ENCODE results near the gene EML6. TPM values are rescaled to one million over a fixed set of nuclear protein-coding genes. Genes with fewer than 3 reads are reported as not detected.
"Not testable (repeated sequence)": the region's sequence is repeated elsewhere in the genome, so short reads cannot be mapped to it uniquely, and the experiment has no call there.

The EML6 gene
- total RNA-seq, 1 experiment from 2014 or later, result 15.7 TPM

DNA sequence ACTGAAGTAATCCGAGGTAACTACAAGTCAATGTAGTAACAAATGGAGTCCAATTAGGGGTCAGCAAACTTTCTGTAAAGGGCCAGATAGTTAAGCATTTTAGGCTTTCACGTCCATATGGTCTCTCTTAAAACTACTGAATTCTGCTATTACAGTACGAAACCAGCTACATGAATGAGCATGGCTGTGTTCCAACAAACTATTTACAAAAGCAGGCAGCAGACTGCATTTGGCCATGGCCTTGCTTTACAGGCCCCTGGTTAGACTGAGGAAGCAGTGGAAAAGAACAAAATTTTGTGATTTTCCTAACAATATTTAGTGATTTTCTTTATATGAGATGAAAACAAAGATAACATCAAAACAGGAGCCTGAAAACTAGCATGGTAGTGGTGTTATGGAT is 262.8 kb downstream of the EML6 start:
- H3F3A ChIP-seq (ENCODE audit: low read length, unreplicated experiment), result peaks cover 16% of the 10 kb centered on the region
- TSS peak; percentile 7 for BruUV-seq (replicated peaks)
- ChIA-PET POLR2A (ENCODE audit: unreplicated experiment) (no interaction called here), CTCF (no interaction called here)
- H3K9me3 ChIP-seq (ENCODE audit: low read length), result no peaks in the 10 kb centered on the region
- H3K27me3 ChIP-seq (ENCODE audit: low read length), result no peaks in the 10 kb centered on the region
- no peak overlapping the region for H3K4me3 ChIP-seq (ENCODE audit: low read length)
- 0 out of 2 replicates have a peak, but pooled peaks cover 19% of the 10 kb centered on the region for H4K20me1 ChIP-seq (ENCODE audit: low read length)
- DNase-seq, result no peak
- TF ChIP-seq EZH2 (IDR thresholded peaks at IDR 0.05; ENCODE audit: low read length, unreplicated experiment), result no peak
- no peaks in the 10 kb centered on the region for H3K9me2 ChIP-seq (replicated peaks; ENCODE audit: low read length)
- no peak overlapping the region for H3K4me2 ChIP-seq (ENCODE audit: low read length)
- intact Hi-C loops (cut with micrococcal nuclease), result no loop called here
- H3K79me2 ChIP-seq (ENCODE audit: low read length), result peaks cover 78% of the 10 kb centered on the region
- no peak overlapping the region for H2AFZ ChIP-seq (ENCODE audit: low read length)
- H3K36me3 ChIP-seq (ENCODE audit: low read depth, low read length), result peaks cover 26% of the 10 kb centered on the region
- H3K9ac ChIP-seq (ENCODE audit: low read length), result no peak overlapping the region
- no peak for ATAC-seq
- no peak overlapping the region for H3K27ac ChIP-seq (ENCODE audit: low read length)
- peaks cover 44% of the 10 kb centered on the region for H3K4me1 ChIP-seq (ENCODE audit: insufficient read depth, low read length)

DNA sequence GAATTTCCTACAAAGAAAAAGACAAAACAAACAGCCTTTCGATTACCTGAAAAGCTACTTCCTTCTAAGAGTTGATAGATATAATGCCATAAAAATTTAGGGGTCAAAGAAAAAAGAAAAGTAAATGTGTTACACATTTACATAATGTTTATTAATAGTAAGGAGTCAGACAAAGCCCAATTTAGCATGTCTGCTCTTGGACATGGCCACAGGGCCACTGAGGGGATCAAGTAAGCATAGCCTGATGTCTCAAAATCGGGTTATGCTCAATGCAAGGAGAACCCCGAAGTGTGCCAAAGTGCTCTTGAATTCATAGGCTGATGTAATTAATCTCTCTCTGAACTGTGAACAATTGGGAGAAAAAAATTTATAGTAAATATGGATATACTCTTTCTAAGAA is 265.1 kb downstream of the EML6 start:
- H3K79me2 ChIP-seq (ENCODE audit: low read length), result peaks cover 86% of the 10 kb centered on the region
- no peak overlapping the region for H3K4me2 ChIP-seq (ENCODE audit: low read length)
- no peak for DNase-seq
- no peaks in the 10 kb centered on the region for H3K9me2 ChIP-seq (replicated peaks; ENCODE audit: low read length)
- peaks cover 16% of the 10 kb centered on the region for H3F3A ChIP-seq (ENCODE audit: low read length, unreplicated experiment)
- peaks cover 28% of the 10 kb centered on the region for H3K36me3 ChIP-seq (ENCODE audit: low read depth, low read length)
- intact Hi-C loops (cut with micrococcal nuclease), result no loop called here
- ChIA-PET CTCF (no interaction called here), POLR2A (ENCODE audit: unreplicated experiment) (no interaction called here)
- no TSS peak for BruUV-seq (replicated peaks)
- no peaks in the 10 kb centered on the region for H3K27me3 ChIP-seq (ENCODE audit: low read length)
- H3K4me1 ChIP-seq (ENCODE audit: insufficient read depth, low read length), result peaks cover 30% of the 10 kb centered on the region
- peaks cover 37% of the 10 kb centered on the region for H4K20me1 ChIP-seq (ENCODE audit: low read length)
- no peak overlapping the region for H3K27ac ChIP-seq (ENCODE audit: low read length)
- TF ChIP-seq EZH2 (IDR thresholded peaks at IDR 0.05; ENCODE audit: low read length, unreplicated experiment), result no peak
- no peak for TF ChIP-seq EZH2phosphoT487 (IDR thresholded peaks at IDR 0.05; ENCODE audit: borderline replicate concordance, low read length)
- TF ChIP-seq, protein P1, sequence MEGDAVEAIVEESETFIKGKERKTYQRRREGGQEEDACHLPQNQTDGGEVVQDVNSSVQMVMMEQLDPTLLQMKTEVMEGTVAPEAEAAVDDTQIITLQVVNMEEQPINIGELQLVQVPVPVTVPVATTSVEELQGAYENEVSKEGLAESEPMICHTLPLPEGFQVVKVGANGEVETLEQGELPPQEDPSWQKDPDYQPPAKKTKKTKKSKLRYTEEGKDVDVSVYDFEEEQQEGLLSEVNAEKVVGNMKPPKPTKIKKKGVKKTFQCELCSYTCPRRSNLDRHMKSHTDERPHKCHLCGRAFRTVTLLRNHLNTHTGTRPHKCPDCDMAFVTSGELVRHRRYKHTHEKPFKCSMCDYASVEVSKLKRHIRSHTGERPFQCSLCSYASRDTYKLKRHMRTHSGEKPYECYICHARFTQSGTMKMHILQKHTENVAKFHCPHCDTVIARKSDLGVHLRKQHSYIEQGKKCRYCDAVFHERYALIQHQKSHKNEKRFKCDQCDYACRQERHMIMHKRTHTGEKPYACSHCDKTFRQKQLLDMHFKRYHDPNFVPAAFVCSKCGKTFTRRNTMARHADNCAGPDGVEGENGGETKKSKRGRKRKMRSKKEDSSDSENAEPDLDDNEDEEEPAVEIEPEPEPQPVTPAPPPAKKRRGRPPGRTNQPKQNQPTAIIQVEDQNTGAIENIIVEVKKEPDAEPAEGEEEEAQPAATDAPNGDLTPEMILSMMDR (conservative IDR thresholded peaks at IDR 0.05; ENCODE audit: low read depth, low read length), result no peak
- H2AFZ ChIP-seq (ENCODE audit: low read length), result no peak overlapping the region
- no peak for ATAC-seq
- no peaks in the 10 kb centered on the region for H3K9me3 ChIP-seq (ENCODE audit: low read length)
- no peak overlapping the region for H3K4me3 ChIP-seq (ENCODE audit: low read length)
- H3K9ac ChIP-seq (ENCODE audit: low read length), result no peak overlapping the region

DNA sequence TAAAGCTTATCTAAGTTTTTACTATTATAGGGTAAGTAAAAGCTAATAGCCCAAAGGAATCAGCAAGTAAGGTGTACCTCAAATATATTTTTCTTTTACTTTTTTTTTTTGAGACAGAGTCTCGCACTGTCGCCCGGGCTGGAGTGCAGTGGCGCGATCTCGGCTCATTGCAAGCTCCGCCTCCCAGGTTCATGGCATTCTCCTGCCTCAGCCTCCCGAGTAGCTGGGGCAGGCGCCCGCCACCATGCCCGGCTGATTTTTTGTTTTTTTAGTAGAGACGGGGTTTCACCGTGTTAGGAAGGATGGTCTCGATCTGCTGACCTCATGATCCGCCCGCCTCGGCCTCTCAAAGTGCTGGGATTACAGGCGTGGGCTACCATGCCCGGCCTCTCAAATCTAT is 267.2 kb downstream of the EML6 start:
- POLR2A ChIA-PET (ENCODE audit: unreplicated experiment); H3K4me2 ChIP-seq (ENCODE audit: low read length); H2AFZ ChIP-seq (ENCODE audit: low read length); H3K9ac ChIP-seq (ENCODE audit: low read length); BruUV-seq (replicated peaks); H3K9me3 ChIP-seq (ENCODE audit: low read length); H3K4me3 ChIP-seq (ENCODE audit: low read length); H3K4me1 ChIP-seq (ENCODE audit: insufficient read depth, low read length); H3K9me2 ChIP-seq (replicated peaks; ENCODE audit: low read length); ATAC-seq; H3K27ac ChIP-seq (ENCODE audit: low read length); H3K27me3 ChIP-seq (ENCODE audit: low read length); H3F3A ChIP-seq (ENCODE audit: low read length, unreplicated experiment); intact Hi-C loops (cut with micrococcal nuclease); DNase-seq: not testable (repeated sequence)
- peaks cover 100% of the 10 kb centered on the region for H3K79me2 ChIP-seq (ENCODE audit: low read length)
- CTCF ChIA-PET, result interaction anchor here (0.6 kb wide), 1 partner anchor 173 kb away, joined by 3 read pairs; no protein-coding TSS in a partner anchor
- peaks cover 45% of the 10 kb centered on the region for H4K20me1 ChIP-seq (ENCODE audit: low read length)
- H3K36me3 ChIP-seq (ENCODE audit: low read depth, low read length), result peaks cover 25% of the 10 kb centered on the region

DNA sequence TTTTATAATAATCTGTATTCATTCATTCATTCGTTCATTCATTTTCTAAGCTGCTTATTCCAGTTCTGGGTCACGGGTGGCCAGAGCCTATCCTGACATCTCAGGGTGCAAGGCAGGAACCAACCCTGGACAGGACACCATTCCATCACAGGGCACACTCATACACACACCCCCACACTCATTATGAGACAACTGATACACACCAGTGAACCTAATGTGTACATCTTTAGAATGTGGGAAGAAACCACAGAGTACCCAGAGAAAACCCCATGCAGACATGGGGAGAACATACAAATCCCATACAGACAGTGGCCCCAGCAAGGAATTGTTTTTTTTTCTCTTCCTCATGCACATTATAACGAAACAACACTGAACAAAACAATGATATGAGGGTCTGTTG is 272.1 kb downstream of the EML6 start:
- no peaks in the 10 kb centered on the region for H3K9me3 ChIP-seq (ENCODE audit: low read length)
- ATAC-seq (no peak), DNase-seq (no peak)
- TF ChIP-seq, protein P1 (conservative IDR thresholded peaks at IDR 0.05; ENCODE audit: low read depth, low read length), result no peak
- TF ChIP-seq EZH2 (IDR thresholded peaks at IDR 0.05; ENCODE audit: low read length, unreplicated experiment), result no peak
- TF ChIP-seq EZH2phosphoT487 (IDR thresholded peaks at IDR 0.05; ENCODE audit: borderline replicate concordance, low read length), result no peak
- no peak overlapping the region for H2AFZ ChIP-seq (ENCODE audit: low read length)
- peaks cover 5% of the 10 kb centered on the region; the same call in 1 of the 2 replicates for H3K36me3 ChIP-seq (ENCODE audit: low read depth, low read length)
- no peak overlapping the region for H3K4me2 ChIP-seq (ENCODE audit: low read length)
- H3K4me3 ChIP-seq (ENCODE audit: low read length), result no peak overlapping the region
- H3K9me2 ChIP-seq (replicated peaks; ENCODE audit: low read length), result no peaks in the 10 kb centered on the region
- POLR2A ChIA-PET (ENCODE audit: unreplicated experiment), result no interaction called here
- no peaks in the 10 kb centered on the region for H3K27me3 ChIP-seq (ENCODE audit: low read length)
- peaks cover 19% of the 10 kb centered on the region for H3K4me1 ChIP-seq (ENCODE audit: insufficient read depth, low read length)
- H3F3A ChIP-seq (ENCODE audit: low read length, unreplicated experiment), result no peaks in the 10 kb centered on the region
- H3K27ac ChIP-seq (ENCODE audit: low read length), result no peak overlapping the region
- BruUV-seq (replicated peaks), result no TSS peak
- CTCF ChIA-PET, result interaction anchor here (0.6 kb wide), 1 partner anchor 157 kb away, joined by 6 read pairs; no protein-coding TSS in a partner anchor
- H4K20me1 ChIP-seq (ENCODE audit: low read length), result peaks cover 67% of the 10 kb centered on the region
- H3K79me2 ChIP-seq (ENCODE audit: low read length), result peaks cover 100% of the 10 kb centered on the region
- H3K9ac ChIP-seq (ENCODE audit: low read length), result no peak overlapping the region
- intact Hi-C loops (cut with micrococcal nuclease), result no loop called here
